Nephron progenitor cell (in vitro differentiated cells): ENCODE results near the gene BEAN1.

Experiments
- DNase-seq: peaks from one replicate; pipeline ENCODE4 v3.0.0; 2021
- H3K27ac Mint-ChIP-seq: 2 replicates; pipeline ENCODE4 v1.8.0; 2021; ENCODE audit warnings: mild to moderate bottlenecking, moderate library complexity, mixed read lengths
- H3K27me3 Mint-ChIP-seq: 2 replicates; pipeline ENCODE4 v1.8.0; 2021; ENCODE audit warnings: mild to moderate bottlenecking, low read depth, mixed read lengths; ENCODE audit not compliant: poor library complexity
- H3K36me3 Mint-ChIP-seq: 2 replicates; pipeline ENCODE4 v1.8.0; 2021; ENCODE audit warnings: low read depth, mixed read lengths
- H3K4me1 Mint-ChIP-seq: 2 replicates; pipeline ENCODE4 v1.8.0; 2021; ENCODE audit warnings: mixed read lengths
- H3K4me3 Mint-ChIP-seq: 2 replicates; pipeline ENCODE4 v1.8.0; 2021; ENCODE audit warnings: mild to moderate bottlenecking, moderate library complexity, mixed read lengths
- H3K9me3 Mint-ChIP-seq: 2 replicates; pipeline ENCODE4 v1.8.0; 2021; ENCODE audit warnings: mild to moderate bottlenecking, moderate library complexity, mixed read lengths
- TF ChIP-seq, protein P1 (sequence below): fragments of 200-600 bp; sonication (generic); IDR thresholded peaks from 2 replicates; pipeline ENCODE4 v1.5.0; 2021; ENCODE audit warnings: antibody characterized with exemption

BEAN1 gene

DNA sequence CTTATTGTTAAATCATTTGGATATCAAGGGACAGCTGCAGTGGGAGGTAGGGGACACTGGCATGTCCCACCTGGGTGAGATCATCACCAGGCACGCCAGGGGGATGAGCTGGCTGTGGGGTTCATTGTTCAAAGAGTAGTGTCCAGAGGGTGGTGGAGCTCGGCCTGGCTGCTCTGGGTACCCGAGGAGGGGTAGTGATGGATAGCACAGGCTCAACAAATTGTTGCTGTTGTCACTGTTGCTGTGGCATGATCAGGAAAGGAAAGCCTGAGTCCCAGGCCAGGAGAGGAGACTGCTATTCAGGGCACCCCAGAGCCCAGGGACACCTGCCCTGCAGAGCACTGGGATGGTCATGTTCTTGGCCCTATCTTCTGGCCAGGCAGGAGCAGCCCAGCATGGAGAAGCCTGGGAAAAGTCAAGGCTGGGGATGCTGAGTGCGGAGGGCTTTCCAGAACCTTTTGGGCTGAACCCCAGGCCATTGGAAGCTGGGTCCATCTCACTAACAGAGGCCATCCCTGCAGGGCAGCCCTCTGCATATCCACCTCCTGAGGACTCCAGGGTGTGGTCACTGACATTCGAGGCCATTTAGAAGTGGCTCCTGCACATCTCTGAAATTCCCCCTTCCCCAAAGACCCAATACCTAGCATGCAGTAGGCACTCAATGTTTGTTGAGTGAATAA is 12.1 kb downstream of the BEAN1 start:
- no peaks in the 10 kb centered on the region for H3K9me3 Mint-ChIP-seq

GRCh38 chr16:66440271-66440802 is 13.2 kb downstream of the BEAN1 start:
- no peak overlapping the region for H3K27ac Mint-ChIP-seq
- H3K27me3 Mint-ChIP-seq: peaks cover 57% of the 10 kb centered on the region
- H3K4me1 Mint-ChIP-seq: peaks cover 5% of the 10 kb centered on the region
- no peaks in the 10 kb centered on the region for H3K9me3 Mint-ChIP-seq
- TF ChIP-seq, protein P1, sequence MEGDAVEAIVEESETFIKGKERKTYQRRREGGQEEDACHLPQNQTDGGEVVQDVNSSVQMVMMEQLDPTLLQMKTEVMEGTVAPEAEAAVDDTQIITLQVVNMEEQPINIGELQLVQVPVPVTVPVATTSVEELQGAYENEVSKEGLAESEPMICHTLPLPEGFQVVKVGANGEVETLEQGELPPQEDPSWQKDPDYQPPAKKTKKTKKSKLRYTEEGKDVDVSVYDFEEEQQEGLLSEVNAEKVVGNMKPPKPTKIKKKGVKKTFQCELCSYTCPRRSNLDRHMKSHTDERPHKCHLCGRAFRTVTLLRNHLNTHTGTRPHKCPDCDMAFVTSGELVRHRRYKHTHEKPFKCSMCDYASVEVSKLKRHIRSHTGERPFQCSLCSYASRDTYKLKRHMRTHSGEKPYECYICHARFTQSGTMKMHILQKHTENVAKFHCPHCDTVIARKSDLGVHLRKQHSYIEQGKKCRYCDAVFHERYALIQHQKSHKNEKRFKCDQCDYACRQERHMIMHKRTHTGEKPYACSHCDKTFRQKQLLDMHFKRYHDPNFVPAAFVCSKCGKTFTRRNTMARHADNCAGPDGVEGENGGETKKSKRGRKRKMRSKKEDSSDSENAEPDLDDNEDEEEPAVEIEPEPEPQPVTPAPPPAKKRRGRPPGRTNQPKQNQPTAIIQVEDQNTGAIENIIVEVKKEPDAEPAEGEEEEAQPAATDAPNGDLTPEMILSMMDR: no peak
- H3K4me3 Mint-ChIP-seq: no peak overlapping the region
- no peak for DNase-seq
- no peaks in the 10 kb centered on the region for H3K36me3 Mint-ChIP-seq

More for the DNA sequence above, 12.1 kb downstream of the BEAN1 start:
- DNase-seq: no peak
- no peak overlapping the region for H3K4me3 Mint-ChIP-seq
- H3K36me3 Mint-ChIP-seq: no peaks in the 10 kb centered on the region
- TF ChIP-seq, protein P1: no peak
- no peak overlapping the region for H3K27ac Mint-ChIP-seq
- H3K4me1 Mint-ChIP-seq: peaks cover 16% of the 10 kb centered on the region
- peaks cover 57% of the 10 kb centered on the region for H3K27me3 Mint-ChIP-seq

GRCh38 chr16:66440970-66441369 is 13.9 kb downstream of the BEAN1 start:
- no peak for DNase-seq
- Mint-ChIP-seq H3K27me3 (peaks cover 55% of the 10 kb centered on the region), H3K9me3 (no peaks in the 10 kb centered on the region), H3K27ac (no peak overlapping the region), H3K4me1 (peaks cover 5% of the 10 kb centered on the region), H3K4me3 (no peak overlapping the region), H3K36me3 (no peaks in the 10 kb centered on the region)
- TF ChIP-seq, protein P1: no peak

DNA sequence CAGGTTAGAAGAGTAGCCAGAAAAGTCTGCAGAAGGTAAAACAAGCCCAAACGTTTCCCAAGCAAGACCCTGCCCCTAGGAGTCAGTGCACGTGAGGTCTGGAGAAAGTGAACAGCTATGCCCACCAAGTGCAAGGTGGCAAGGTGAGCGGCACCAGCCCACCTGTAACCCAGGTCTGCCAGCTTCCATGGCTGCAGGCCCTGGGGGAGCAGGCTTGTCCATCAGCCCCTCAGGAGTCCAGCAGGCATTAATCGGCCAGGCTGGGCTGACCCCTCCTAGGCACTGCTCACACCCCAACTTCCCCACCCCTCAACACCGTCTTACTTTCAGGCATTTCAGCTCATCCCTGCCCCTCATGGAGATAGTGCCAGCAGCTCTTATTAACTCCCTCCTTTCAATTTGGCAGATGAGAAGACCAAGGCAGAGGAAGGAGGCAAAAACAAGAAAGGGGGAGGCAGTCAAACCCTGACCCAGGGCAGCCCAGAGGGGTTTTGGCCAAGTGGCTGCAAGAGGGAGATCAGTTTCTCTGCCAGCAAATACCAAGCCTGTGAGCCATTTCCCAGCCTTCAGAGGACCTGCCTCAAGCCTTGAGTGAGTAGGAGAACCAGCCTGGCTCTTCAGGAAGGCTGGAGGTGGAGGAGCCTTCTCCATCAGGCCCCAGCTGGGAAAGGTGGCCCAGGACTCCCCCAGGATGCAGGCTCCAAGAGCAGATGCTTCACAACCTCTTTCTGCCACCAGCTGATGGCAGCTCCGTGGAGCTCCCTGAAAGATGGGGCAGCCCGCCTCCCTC is 14.7 kb downstream of the BEAN1 start:
- peaks cover 60% of the 10 kb centered on the region for H3K27me3 Mint-ChIP-seq
- no peak overlapping the region for H3K27ac Mint-ChIP-seq
- no peak overlapping the region for H3K4me3 Mint-ChIP-seq
- TF ChIP-seq, protein P1: no peak
- no peaks in the 10 kb centered on the region for H3K9me3 Mint-ChIP-seq
- no peak for DNase-seq
- H3K36me3 Mint-ChIP-seq: no peaks in the 10 kb centered on the region
- H3K4me1 Mint-ChIP-seq: peaks cover 5% of the 10 kb centered on the region

DNA sequence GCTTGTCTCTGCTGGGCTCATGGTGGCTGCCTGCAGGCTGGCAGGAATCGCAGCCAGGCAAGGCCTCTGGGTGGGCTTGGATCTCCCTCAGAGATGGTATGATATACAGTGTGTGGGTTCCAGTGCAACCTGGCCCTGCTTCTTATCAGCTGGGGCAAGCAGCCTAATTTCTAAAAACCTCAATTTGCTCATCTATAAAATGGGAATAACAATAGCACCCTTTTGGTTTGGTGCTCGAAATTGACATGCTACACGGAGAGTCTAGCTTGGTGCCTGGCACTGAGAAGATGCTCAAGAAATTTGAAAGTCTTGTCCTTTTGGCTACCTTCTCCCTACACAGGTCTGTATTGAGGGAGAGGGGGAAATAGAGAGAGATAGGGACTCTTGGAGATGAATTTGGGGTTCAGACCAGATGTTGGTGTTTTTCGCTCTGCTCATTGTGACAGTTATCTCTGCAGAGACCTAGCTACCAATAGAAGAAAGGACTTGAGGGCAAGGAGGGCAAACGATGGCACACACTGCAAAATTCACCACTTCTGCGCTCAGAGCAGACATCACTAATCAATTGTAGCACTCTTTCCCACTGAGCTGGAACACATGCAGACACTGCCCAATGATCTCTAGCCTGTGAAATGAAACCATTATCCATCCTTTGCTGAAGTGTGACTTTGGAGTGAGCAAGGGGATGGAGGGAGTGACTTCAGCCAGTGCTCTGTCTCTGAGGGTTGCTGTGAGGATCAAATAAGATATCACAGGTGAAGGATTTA is 15.6 kb downstream of the BEAN1 start:
- no peak for DNase-seq
- no peak overlapping the region for H3K4me3 Mint-ChIP-seq
- H3K9me3 Mint-ChIP-seq: no peaks in the 10 kb centered on the region
- H3K36me3 Mint-ChIP-seq: no peaks in the 10 kb centered on the region
- TF ChIP-seq, protein P1: no peak
- H3K4me1 Mint-ChIP-seq: peaks cover 5% of the 10 kb centered on the region
- peaks cover 61% of the 10 kb centered on the region for H3K27me3 Mint-ChIP-seq
- no peak overlapping the region for H3K27ac Mint-ChIP-seq
